ENCODE results near the gene SVOP.

GRCh38 chr12:108861878-108862587 lies 158.8 kb downstream of the SVOP start:
- TF ChIP-seq EZH2 (IDR thresholded peaks at IDR 0.05; ENCODE audit: insufficient read depth, poor library complexity, severe bottlenecking) (no peak), EZH2phosphoT487 (IDR thresholded peaks at IDR 0.05; ENCODE audit: insufficient read depth, low read depth) (no peak)
